Posterior vena cava (tissue), 2 donors: ENCODE data around the gene KCNMA1. TPM values are rescaled to one million over a fixed set of nuclear protein-coding genes. Genes with fewer than 3 reads are reported as not detected.

Source experiments
- DNase-seq: peaks from one replicate; pipeline ENCODE4 v3.0.0-alpha.2; 2020; ENCODE audit warnings: low spot score
- intact Hi-C, 2 donors: fragments of 100-400 bp; cut with DNase I; formaldehyde crosslinking; loops; one replicate each; pipeline versions ENCODE4 v1.14.1 to v1.14.2; 2022 to 2023
- total RNA-seq, 2 donors: library from RNA; stranded (reverse); fragmentation: NEBNext Ultra II Directional; extraction: Animal tissue kit (Norgen Biotek cat#: 25700); gene quantifications; one replicate each; pipeline ENCODE4 v1.2.1, GENCODE V29; 2021
- donor health status: DM: yes; HTN: yes; CAD: no.
- donor health status: DM: yes; HTN: yes; CAD: no.

The KCNMA1 gene
- total RNA-seq, 2 donors from 2014 or later = 99.7 to 117 TPM

GRCh38 chr10:77147871-77148270 lies 489.7 kb downstream of the KCNMA1 start:
- intact Hi-C loops = no loop called here
- no peak for DNase-seq

GRCh38 chr10:77146712-77147336 lies 490.8 kb downstream of the KCNMA1 start:
- intact Hi-C loops = no loop called here
- DNase-seq = no peak

GRCh38 chr10:77144656-77145055 lies 493.0 kb downstream of the KCNMA1 start:
- intact Hi-C loops = no loop called here
- no peak for DNase-seq

- intact Hi-C loops = no loop called here
- DNase-seq = no peak
These were observed 498.1 kb downstream of the KCNMA1 start for GRCh38 chr10:77139252-77140160.

- intact Hi-C loops = no loop called here
- no peak for DNase-seq
These were observed 499.1 kb downstream of the KCNMA1 start for GRCh38 chr10:77138541-77138940.

- intact Hi-C loops = no loop called here
- DNase-seq = no peak
These were observed 502.1 kb downstream of the KCNMA1 start for GRCh38 chr10:77135555-77135954.

GRCh38 chr10:77131214-77131613 lies 506.4 kb downstream of the KCNMA1 start:
- no peak for DNase-seq
- intact Hi-C loops = no loop called here

GRCh38 chr10:77127243-77127642 lies 510.4 kb downstream of the KCNMA1 start:
- DNase-seq = no peak
- intact Hi-C loops = no loop called here

- intact Hi-C loops = no loop called here
- DNase-seq = no peak
These were observed 512.4 kb downstream of the KCNMA1 start for GRCh38 chr10:77125231-77125630.

GRCh38 chr10:77123330-77123729 lies 514.3 kb downstream of the KCNMA1 start:
- intact Hi-C loops = no loop called here

GRCh38 chr10:77121829-77122228 lies 515.8 kb downstream of the KCNMA1 start:
- intact Hi-C loops = no loop called here

More at GRCh38 chr10:77123330-77123729, 514.3 kb downstream of the KCNMA1 start:
- no peak for DNase-seq

GRCh38 chr10:77120666-77121376 lies 516.8 kb downstream of the KCNMA1 start:
- no peak for DNase-seq
- intact Hi-C loops = no loop called here

More at GRCh38 chr10:77121829-77122228, 515.8 kb downstream of the KCNMA1 start:
- DNase-seq = no peak

- intact Hi-C loops = no loop called here
- no peak for DNase-seq
These were observed 517.6 kb downstream of the KCNMA1 start for GRCh38 chr10:77120012-77120411.

GRCh38 chr10:77118603-77119282 lies 518.9 kb downstream of the KCNMA1 start:
- DNase-seq = no peak
- intact Hi-C loops = no loop called here

GRCh38 chr10:77117501-77117900 lies 520.1 kb downstream of the KCNMA1 start:
- intact Hi-C loops = no loop called here
- no peak for DNase-seq

GRCh38 chr10:77116904-77117303 lies 520.7 kb downstream of the KCNMA1 start:
- DNase-seq = no peak
- intact Hi-C loops = no loop called here

GRCh38 chr10:77114181-77114821 lies 523.3 kb downstream of the KCNMA1 start:
- DNase-seq = no peak
- intact Hi-C loops = no loop called here

- no peak for DNase-seq
These were observed 525.7 kb downstream of the KCNMA1 start for GRCh38 chr10:77111611-77112550.

More at GRCh38 chr10:77111611-77112550, 525.7 kb downstream of the KCNMA1 start:
- intact Hi-C loops = no loop called here
